ENCODE results near the gene RANBP3.

The RANBP3 gene

GRCh38 chr19:6014551-6015135, 36.7 kb upstream of the RANBP3 start:
- DNase-seq, result no peak
- Histone ChIP-seq H2BK5ac (ENCODE audit: low read depth, low read length, poor library complexity) (no peak overlapping the region), H4K91ac (ENCODE audit: low read depth, low read length) (no peak overlapping the region), H4K8ac (ENCODE audit: low read depth, low read length) (no peak overlapping the region), H3K9ac (ENCODE audit: low read length) (no peak overlapping the region), H3K79me1 (ENCODE audit: low read length) (no peaks in the 10 kb centered on the region), H3K79me2 (ENCODE audit: control insufficient read depth, insufficient read depth, low read length, poor library complexity) (no peaks in the 10 kb centered on the region), H3K4me2 (ENCODE audit: low read length) (no peak overlapping the region), H3K4me3 (ENCODE audit: low read depth, low read length) (no peak overlapping the region), H3K18ac (ENCODE audit: low read length) (no peak overlapping the region), H4K12ac (ENCODE audit: low read depth, low read length) (no peak overlapping the region), H2AK5ac (ENCODE audit: low read length) (no peak overlapping the region), H3K23ac (ENCODE audit: low read length) (no peak overlapping the region), H2BK120ac (ENCODE audit: insufficient read depth, low read length, poor library complexity) (no peak overlapping the region), H3K27ac (ENCODE audit: low read depth, low read length) (no peak overlapping the region), H3K36me3 (ENCODE audit: control insufficient read depth in 1 of 2, insufficient read depth in 2 of 2, low read length in 2 of 2) (no peaks in the 10 kb centered on the region), H3K4ac (ENCODE audit: low read depth, low read length) (no peak overlapping the region), H2AFZ (ENCODE audit: insufficient read depth, low read length, poor library complexity) (no peak overlapping the region), H3K4me1 (ENCODE audit: control insufficient read depth in 1 of 2, insufficient read depth in 2 of 2, low read length in 2 of 2) (peaks cover 1 to 4% of the 10 kb centered on the region in 2 experiments), H3K14ac (ENCODE audit: low read length) (no peak overlapping the region), H3K27me3 (ENCODE audit: insufficient read depth, low read length) (no peaks in the 10 kb centered on the region), H2BK12ac (ENCODE audit: low read length) (no peak overlapping the region), H3K9me3 (ENCODE audit: insufficient read depth, low read depth, low read length) (no peaks in the 10 kb centered on the region)
- no CpG with 5 or more reads among the region's 13 CpGs for WGBS (ENCODE audit: extremely low coverage, insufficient coverage, insufficient read length)

- H3K9ac ChIP-seq (ENCODE audit: low read length), result no peak overlapping the region
- H3K27ac ChIP-seq (ENCODE audit: low read depth, low read length), result no peak overlapping the region
- H3K18ac ChIP-seq (ENCODE audit: low read length), result no peak overlapping the region
- H2BK12ac ChIP-seq (ENCODE audit: low read length), result no peak overlapping the region
- no peak overlapping the region for H4K91ac ChIP-seq (ENCODE audit: low read depth, low read length)
- H3K27me3 ChIP-seq (ENCODE audit: insufficient read depth, low read length), result no peaks in the 10 kb centered on the region
- no peak overlapping the region for H2BK5ac ChIP-seq (ENCODE audit: low read depth, low read length, poor library complexity)
- no peak for DNase-seq
- peaks cover 0 to 2% of the 10 kb centered on the region in 2 experiments for H3K4me1 ChIP-seq (ENCODE audit: control insufficient read depth in 1 of 2, insufficient read depth in 2 of 2, low read length in 2 of 2)
- no peak overlapping the region for H3K4ac ChIP-seq (ENCODE audit: low read depth, low read length)
- H2AFZ ChIP-seq (ENCODE audit: insufficient read depth, low read length, poor library complexity), result no peak overlapping the region
- H3K23ac ChIP-seq (ENCODE audit: low read length), result no peak overlapping the region
- no peaks in the 10 kb centered on the region for H3K9me3 ChIP-seq (ENCODE audit: insufficient read depth, low read depth, low read length)
- no peak overlapping the region for H4K12ac ChIP-seq (ENCODE audit: low read depth, low read length)
- WGBS (ENCODE audit: extremely low coverage, insufficient coverage, insufficient read length), result no CpG with 5 or more reads among the region's 18 CpGs
- no peak overlapping the region for H2BK120ac ChIP-seq (ENCODE audit: insufficient read depth, low read length, poor library complexity)
- H3K4me2 ChIP-seq (ENCODE audit: low read length), result no peak overlapping the region
- H4K8ac ChIP-seq (ENCODE audit: low read depth, low read length), result no peak overlapping the region
- no peaks in the 10 kb centered on the region for H3K79me1 ChIP-seq (ENCODE audit: low read length)
- H3K79me2 ChIP-seq (ENCODE audit: control insufficient read depth, insufficient read depth, low read length, poor library complexity), result no peaks in the 10 kb centered on the region
- no peaks in the 10 kb centered on the region for H3K36me3 ChIP-seq (ENCODE audit: control insufficient read depth in 1 of 2, insufficient read depth in 2 of 2, low read length in 2 of 2)
- no peak overlapping the region for H3K14ac ChIP-seq (ENCODE audit: low read length)
- no peak overlapping the region for H2AK5ac ChIP-seq (ENCODE audit: low read length)
- H3K4me3 ChIP-seq (ENCODE audit: low read depth, low read length), result no peak overlapping the region
These were observed 34.7 kb upstream of the RANBP3 start for GRCh38 chr19:6012426-6013170.

GRCh38 chr19:6011794-6012193, 33.9 kb upstream of the RANBP3 start:
- H3K4ac ChIP-seq (ENCODE audit: low read depth, low read length), result no peak overlapping the region
- H2BK120ac ChIP-seq (ENCODE audit: insufficient read depth, low read length, poor library complexity), result no peak overlapping the region
- no peaks in the 10 kb centered on the region for H3K79me2 ChIP-seq (ENCODE audit: control insufficient read depth, insufficient read depth, low read length, poor library complexity)
- H3K4me3 ChIP-seq (ENCODE audit: low read depth, low read length), result no peak overlapping the region
- no peak overlapping the region for H3K4me2 ChIP-seq (ENCODE audit: low read length)
- no peak overlapping the region for H4K91ac ChIP-seq (ENCODE audit: low read depth, low read length)
- H3K36me3 ChIP-seq (ENCODE audit: control insufficient read depth in 1 of 2, insufficient read depth in 2 of 2, low read length in 2 of 2), result no peaks in the 10 kb centered on the region
- H3K18ac ChIP-seq (ENCODE audit: low read length), result no peak overlapping the region
- no peaks in the 10 kb centered on the region for H3K79me1 ChIP-seq (ENCODE audit: low read length)
- H2AFZ ChIP-seq (ENCODE audit: insufficient read depth, low read length, poor library complexity), result no peak overlapping the region
- no peak overlapping the region for H2AK5ac ChIP-seq (ENCODE audit: low read length)
- H3K4me1 ChIP-seq (ENCODE audit: control insufficient read depth in 1 of 2, insufficient read depth in 2 of 2, low read length in 2 of 2), result peaks cover 0 to 2% of the 10 kb centered on the region in 2 experiments
- WGBS (ENCODE audit: extremely low coverage, insufficient coverage, insufficient read length), result no CpG with 5 or more reads among the region's 1 CpG
- no peak overlapping the region for H4K12ac ChIP-seq (ENCODE audit: low read depth, low read length)
- no peak overlapping the region for H4K8ac ChIP-seq (ENCODE audit: low read depth, low read length)
- H3K9ac ChIP-seq (ENCODE audit: low read length), result no peak overlapping the region
- no peak overlapping the region for H3K27ac ChIP-seq (ENCODE audit: low read depth, low read length)
- no peaks in the 10 kb centered on the region for H3K9me3 ChIP-seq (ENCODE audit: insufficient read depth, low read depth, low read length)
- H2BK12ac ChIP-seq (ENCODE audit: low read length), result no peak overlapping the region
- H3K27me3 ChIP-seq (ENCODE audit: insufficient read depth, low read length), result no peaks in the 10 kb centered on the region
- no peak overlapping the region for H2BK5ac ChIP-seq (ENCODE audit: low read depth, low read length, poor library complexity)
- DNase-seq, result no peak
- no peak overlapping the region for H3K14ac ChIP-seq (ENCODE audit: low read length)
- H3K23ac ChIP-seq (ENCODE audit: low read length), result no peak overlapping the region

GRCh38 chr19:6011206-6011605, 33.3 kb upstream of the RANBP3 start:
- H3K4ac ChIP-seq (ENCODE audit: low read depth, low read length), result no peak overlapping the region
- H2AK5ac ChIP-seq (ENCODE audit: low read length), result no peak overlapping the region

More at GRCh38 chr19:6011206-6011605, 33.3 kb upstream of the RANBP3 start:
- Histone ChIP-seq H4K12ac (ENCODE audit: low read depth, low read length) (no peak overlapping the region), H3K9me3 (ENCODE audit: insufficient read depth, low read depth, low read length) (no peaks in the 10 kb centered on the region), H3K18ac (ENCODE audit: low read length) (no peak overlapping the region), H3K27me3 (ENCODE audit: insufficient read depth, low read length) (no peaks in the 10 kb centered on the region), H3K23ac (ENCODE audit: low read length) (no peak overlapping the region), H3K14ac (ENCODE audit: low read length) (no peak overlapping the region), H3K4me3 (ENCODE audit: low read depth, low read length) (no peak overlapping the region), H3K4me1 (ENCODE audit: control insufficient read depth in 1 of 2, insufficient read depth in 2 of 2, low read length in 2 of 2) (peaks cover 0 to 2% of the 10 kb centered on the region in 2 experiments), H2BK120ac (ENCODE audit: insufficient read depth, low read length, poor library complexity) (no peak overlapping the region), H3K9ac (ENCODE audit: low read length) (no peak overlapping the region), H2AFZ (ENCODE audit: insufficient read depth, low read length, poor library complexity) (no peak overlapping the region), H3K79me1 (ENCODE audit: low read length) (no peaks in the 10 kb centered on the region), H3K27ac (ENCODE audit: low read depth, low read length) (no peak overlapping the region), H2BK12ac (ENCODE audit: low read length) (no peak overlapping the region), H3K4me2 (ENCODE audit: low read length) (no peak overlapping the region), H4K91ac (ENCODE audit: low read depth, low read length) (no peak overlapping the region), H3K36me3 (ENCODE audit: control insufficient read depth in 1 of 2, insufficient read depth in 2 of 2, low read length in 2 of 2) (no peaks in the 10 kb centered on the region), H2BK5ac (ENCODE audit: low read depth, low read length, poor library complexity) (no peak overlapping the region), H4K8ac (ENCODE audit: low read depth, low read length) (no peak overlapping the region), H3K79me2 (ENCODE audit: control insufficient read depth, insufficient read depth, low read length, poor library complexity) (no peaks in the 10 kb centered on the region)
- DNase-seq, result no peak
- WGBS (ENCODE audit: extremely low coverage, insufficient coverage, insufficient read length), result no CpG with 5 or more reads among the region's 10 CpGs

Measured in trophoblast cell (in vitro differentiated cells and primary cell).